ENCODE results near the gene ADARB2.

Gene ADARB2

GRCh38 chr10:1509011-1509530 is 228.3 kb downstream of the ADARB2 start:
- ChIA-PET CTCF (no interaction called here), POLR2A (no interaction called here)
- no peak for DNase-seq (ENCODE audit: extremely low spot score)
- TF ChIP-seq CTBP1 (IDR thresholded peaks at IDR 0.05; ENCODE audit: borderline replicate concordance), result no peak
- TF ChIP-seq ARNT (IDR thresholded peaks at IDR 0.05), result peak; percentile 58; the same call in 1 of the 2 replicates
- no peak for TF ChIP-seq TARDBP (IDR thresholded peaks at IDR 0.05)
- TF ChIP-seq L3MBTL2 (conservative IDR thresholded peaks at IDR 0.05), result 0 out of 2 replicates have a peak, but pooled peaks have one; percentile 14
- TF ChIP-seq SP1 (IDR thresholded peaks at IDR 0.05), result no peak

- TF ChIP-seq FOXK2 (IDR thresholded peaks at IDR 0.05), result no peak
- no peak for TF ChIP-seq FOXM1 (IDR thresholded peaks at IDR 0.05; ENCODE audit: borderline replicate concordance)
- TF ChIP-seq BHLHE40 (IDR thresholded peaks at IDR 0.05; ENCODE audit: borderline replicate concordance), result no peak
- no peak for TF ChIP-seq ELF4 (IDR thresholded peaks at IDR 0.05)
- TF ChIP-seq PKNOX1 (IDR thresholded peaks at IDR 0.05), result no peak
- no peak for TF ChIP-seq SUZ12 (IDR thresholded peaks at IDR 0.05)
- no peak for TF ChIP-seq FOXA1 (IDR thresholded peaks at IDR 0.05)
- TF ChIP-seq CTBP1 (IDR thresholded peaks at IDR 0.05; ENCODE audit: borderline replicate concordance), result no peak
- no peak for TF ChIP-seq L3MBTL2 (conservative IDR thresholded peaks at IDR 0.05)
- no peak for TF ChIP-seq ZNF384 (IDR thresholded peaks at IDR 0.05)
- TF ChIP-seq SP1 (IDR thresholded peaks at IDR 0.05), result no peak
- TF ChIP-seq TARDBP (IDR thresholded peaks at IDR 0.05), result no peak
- no peak for TF ChIP-seq NFRKB (IDR thresholded peaks at IDR 0.05)
- ChIA-PET CTCF (interaction anchor here (0.5 to 0.7 kb wide), 2 partner anchors 14 to 87 kb away, joined by 3 to 4 read pairs; no protein-coding TSS in a partner anchor), POLR2A (no interaction called here)
- no peak for DNase-seq (ENCODE audit: extremely low spot score)
Observed at GRCh38 chr10:1508096-1508495, 229.2 kb downstream of the ADARB2 start.

GRCh38 chr10:1507436-1507835 is 229.9 kb downstream of the ADARB2 start:
- TF ChIP-seq ELF4 (IDR thresholded peaks at IDR 0.05), result no peak
- POLR2A ChIA-PET, result no interaction called here

GRCh38 chr10:1504940-1505339 is 232.4 kb downstream of the ADARB2 start:
- TF ChIP-seq BHLHE40 (IDR thresholded peaks at IDR 0.05; ENCODE audit: borderline replicate concordance) (no peak), CTBP1 (IDR thresholded peaks at IDR 0.05; ENCODE audit: borderline replicate concordance) (no peak), ARNT (IDR thresholded peaks at IDR 0.05) (no peak), L3MBTL2 (conservative IDR thresholded peaks at IDR 0.05) (no peak)
- DNase-seq (ENCODE audit: extremely low spot score), result no peak
- CTCF ChIA-PET, result no interaction called here
- POLR2A ChIA-PET, result no interaction called here

More at GRCh38 chr10:1507436-1507835, 229.9 kb downstream of the ADARB2 start:
- CTCF ChIA-PET, result no interaction called here
- no peak for DNase-seq (ENCODE audit: extremely low spot score)

GRCh38 chr10:1504286-1504685 is 233.0 kb downstream of the ADARB2 start:
- ChIA-PET POLR2A (no interaction called here), CTCF (no interaction called here)
- no peak for DNase-seq (ENCODE audit: extremely low spot score)
- TF ChIP-seq BHLHE40 (IDR thresholded peaks at IDR 0.05; ENCODE audit: borderline replicate concordance) (no peak), ZNF384 (IDR thresholded peaks at IDR 0.05) (no peak), SUZ12 (IDR thresholded peaks at IDR 0.05) (no peak), LEF1 (IDR thresholded peaks at IDR 0.05; ENCODE audit: borderline replicate concordance) (no peak), CTBP1 (IDR thresholded peaks at IDR 0.05; ENCODE audit: borderline replicate concordance) (no peak), SP1 (IDR thresholded peaks at IDR 0.05) (no peak), TARDBP (IDR thresholded peaks at IDR 0.05) (no peak), PKNOX1 (IDR thresholded peaks at IDR 0.05) (no peak), ARNT (IDR thresholded peaks at IDR 0.05) (no peak), ELF4 (IDR thresholded peaks at IDR 0.05) (no peak), FOXA1 (IDR thresholded peaks at IDR 0.05) (no peak), FOXM1 (IDR thresholded peaks at IDR 0.05; ENCODE audit: borderline replicate concordance) (no peak)

- ChIA-PET POLR2A (no interaction called here), CTCF (no interaction called here)
- no peak for DNase-seq (ENCODE audit: extremely low spot score)
- TF ChIP-seq HDGF (IDR thresholded peaks at IDR 0.05; ENCODE audit: borderline replicate concordance), result no peak
- TF ChIP-seq PKNOX1 (IDR thresholded peaks at IDR 0.05), result no peak
- TF ChIP-seq TARDBP (IDR thresholded peaks at IDR 0.05), result no peak
- no peak for TF ChIP-seq ARNT (IDR thresholded peaks at IDR 0.05)
- no peak for TF ChIP-seq ELF4 (IDR thresholded peaks at IDR 0.05)
- no peak for TF ChIP-seq FOXK2 (IDR thresholded peaks at IDR 0.05)
- TF ChIP-seq FOXM1 (IDR thresholded peaks at IDR 0.05; ENCODE audit: borderline replicate concordance), result no peak
- TF ChIP-seq ZNF384 (IDR thresholded peaks at IDR 0.05), result no peak
- no peak for TF ChIP-seq BHLHE40 (IDR thresholded peaks at IDR 0.05; ENCODE audit: borderline replicate concordance)
- no peak for TF ChIP-seq SUZ12 (IDR thresholded peaks at IDR 0.05)
Observed at GRCh38 chr10:1502451-1502850, 234.9 kb downstream of the ADARB2 start.

GRCh38 chr10:1499359-1499957 is 237.9 kb downstream of the ADARB2 start:
- peak; percentile 91 for TF ChIP-seq PKNOX1 (IDR thresholded peaks at IDR 0.05)
- TF ChIP-seq CTBP1 (IDR thresholded peaks at IDR 0.05; ENCODE audit: borderline replicate concordance), result peak; percentile 58; the same call in 1 of the 2 replicates
- no peak for TF ChIP-seq SUZ12 (IDR thresholded peaks at IDR 0.05)
- ChIA-PET POLR2A (no interaction called here), CTCF (no interaction called here)
- DNase-seq (ENCODE audit: extremely low spot score), result no peak

All from HEK293T (cell line).